Uterus (tissue), 4 donors: ENCODE measurements around the gene SPAG4. TPM values are rescaled to one million over a fixed set of nuclear protein-coding genes. Genes with fewer than 3 reads are reported as not detected.

Source experiments
- DNase-seq, 2 donors: peaks; one replicate each; pipeline ENCODE4 v3.0.0-alpha.2; 2019 to 2020
- H3K27ac ChIP-seq, 2 donors: fragments of 200-600 bp; sonication (generic); 1 replicate in 1 of 2; 2 replicates in 1 of 2; pipeline ENCODE4 v1.5.1; 2016 to 2018
- H3K27me3 ChIP-seq, 2 donors: fragments of 200-600 bp; sonication (generic); one replicate each; pipeline ENCODE4 v1.5.1; 2018 to 2019; ENCODE audit warnings: control low read depth in 1 of 2
- H3K36me3 ChIP-seq, 2 donors: fragments of 200-600 bp; sonication (generic); one replicate each; pipeline ENCODE4 v1.5.1; 2019; ENCODE audit warnings: control low read depth in 1 of 2
- H3K4me1 ChIP-seq, 2 donors: fragments of 200-600 bp; sonication (generic); one replicate each; pipeline ENCODE4 v1.5.1; 2018 to 2019; ENCODE audit warnings: control low read depth in 1 of 2
- H3K4me3 ChIP-seq, 2 donors: fragments of 200-600 bp; sonication (generic); 1 replicate in 1 of 2; 2 replicates in 1 of 2; pipeline ENCODE4 v1.5.1; 2018 to 2019; ENCODE audit warnings: mild to moderate bottlenecking in 1 of 2
- H3K9me3 ChIP-seq, 2 donors: fragments of 200-600 bp; sonication (generic); one replicate each; pipeline ENCODE4 v1.5.1; 2019; ENCODE audit warnings: control low read depth in 1 of 2
- CTCF ChIP-seq, 4 experiments: fragments of 200-600 bp in 2 of 4; fragments of 450-650 bp in 2 of 4; sonication (generic) in 2 of 4; IDR thresholded peaks; one replicate each; pipeline ENCODE4 v1.5.1; 2016 to 2019; ENCODE audit warnings: antibody characterized with exemption in 4 of 4, mild to moderate bottlenecking in 2 of 4, moderate library complexity in 1 of 4
- POLR2A ChIP-seq, 2 donors: fragments of 450-650 bp; IDR thresholded peaks; one replicate each; pipeline ENCODE4 v1.6.1; 2016; ENCODE audit warnings: antibody characterized with exemption in 2 of 2, mild to moderate bottlenecking in 1 of 2, moderate library complexity in 1 of 2
- intact Hi-C: fragments of 100-400 bp; cut with DNase I; formaldehyde crosslinking; loops from one replicate; pipeline ENCODE4 v1.15.1; 2023; ENCODE audit warnings: low total_unique reads
- total RNA-seq, 4 donors: library from RNA; depleted of rRNA in 3 of 4; stranded (reverse); fragments of >200 nt in 3 of 4; gene quantifications; one replicate each; pipeline versions ENCODE4 v1.1.0 to v1.2.4, GENCODE V29; 2014 to 2023
- donor health status: DM: yes; HTN: yes; CAD: no.

SPAG4 gene
- total RNA-seq, 4 donors from 2014 or later, result 2.1 to 8.4 TPM; not detected in 2

GRCh38 chr20:35618263-35619131 is 2.9 kb downstream of the SPAG4 start:
- no peaks in the 10 kb centered on the region for H3K36me3 ChIP-seq
- peak overlapping the region; percentile 71 to 87 for H3K27ac ChIP-seq
- H3K27me3 ChIP-seq, result no peaks in the 10 kb centered on the region
- H3K9me3 ChIP-seq, result no peaks in the 10 kb centered on the region
- peak in 1 of 2 donors; percentile 39 for DNase-seq
- intact Hi-C loops, result no loop called here
- no peak for TF ChIP-seq CTCF (IDR thresholded peaks at IDR 0.05)
- peak overlapping the region; percentile 23 to 54 for H3K4me3 ChIP-seq
- peaks cover 0 to 16% of the 10 kb centered on the region in 2 donors for H3K4me1 ChIP-seq

- Histone ChIP-seq H3K4me1 (peaks cover 0 to 16% of the 10 kb centered on the region in 2 donors), H3K9me3 (no peaks in the 10 kb centered on the region), H3K27ac (peak overlapping the region in 1 of 2 donors; percentile 87), H3K4me3 (peak overlapping the region; percentile 23 to 54), H3K36me3 (no peaks in the 10 kb centered on the region), H3K27me3 (no peaks in the 10 kb centered on the region)
- TF ChIP-seq CTCF (IDR thresholded peaks at IDR 0.05), result peak in 2 of 4 experiments; percentile 24 to 32
- TF ChIP-seq POLR2A (IDR thresholded peaks at IDR 0.05), result peak; percentile 19 to 29
- intact Hi-C loops, result no loop called here
- peak; percentile 78 to 84 for DNase-seq
Observed at GRCh38 chr20:35619196-35620095, 3.8 kb downstream of the SPAG4 start.

GRCh38 chr20:35620818-35621559 is 5.4 kb downstream of the SPAG4 start:
- H3K27ac ChIP-seq, result no peak overlapping the region
- no peak for TF ChIP-seq POLR2A (IDR thresholded peaks at IDR 0.05)
- no peak for TF ChIP-seq CTCF (IDR thresholded peaks at IDR 0.05)
- no peak for DNase-seq
- H3K4me1 ChIP-seq, result peaks cover 0 to 16% of the 10 kb centered on the region in 2 donors
- H3K9me3 ChIP-seq, result no peaks in the 10 kb centered on the region
- intact Hi-C loops, result no loop called here
- no peaks in the 10 kb centered on the region for H3K36me3 ChIP-seq
- no peaks in the 10 kb centered on the region for H3K27me3 ChIP-seq
- H3K4me3 ChIP-seq, result no peak overlapping the region

- Histone ChIP-seq H3K27ac (no peak overlapping the region), H3K36me3 (no peaks in the 10 kb centered on the region), H3K4me1 (peaks cover 0 to 16% of the 10 kb centered on the region in 2 donors), H3K9me3 (no peaks in the 10 kb centered on the region), H3K4me3 (no peak overlapping the region), H3K27me3 (no peaks in the 10 kb centered on the region)
- intact Hi-C loops, result no loop called here
- no peak for TF ChIP-seq CTCF (IDR thresholded peaks at IDR 0.05)
- TF ChIP-seq POLR2A (IDR thresholded peaks at IDR 0.05), result no peak
- no peak for DNase-seq
Observed at GRCh38 chr20:35621560-35621946, 5.9 kb downstream of the SPAG4 start.
